PFSK-1 (cell line): ENCODE data around the gene HNRNPAB.

Experiments
- POLR2AphosphoS5 ChIP-seq: IDR thresholded peaks from 2 replicates; pipeline ENCODE4 v1.6.1; 2012; ENCODE audit warnings: low read depth, mild to moderate bottlenecking, control low read depth, low read length, moderate library complexity
- REST ChIP-seq, 2 experiments: IDR thresholded peaks; 2 replicates each; pipeline versions ENCODE4 v1.6.1 to v1.8.0; 2011 to 2012; ENCODE audit warnings: low read depth in 2 of 2, low read length in 2 of 2, control low read depth in 1 of 2, inconsistent platforms in 1 of 2, mild to moderate bottlenecking in 1 of 2, moderate library complexity in 1 of 2; ENCODE audit not compliant: insufficient read depth in 1 of 2
- SIN3A ChIP-seq: IDR thresholded peaks from 2 replicates; pipeline ENCODE4 v1.6.1; 2012; ENCODE audit warnings: mild to moderate bottlenecking, low read length, moderate library complexity, borderline replicate concordance; ENCODE audit not compliant: insufficient read depth
- TAF1 ChIP-seq: IDR thresholded peaks from 2 replicates; pipeline ENCODE4 v1.6.1; 2012; ENCODE audit warnings: low read length, control low read depth, borderline replicate concordance; ENCODE audit not compliant: insufficient read depth

- no peak for TF ChIP-seq REST (IDR thresholded peaks at IDR 0.05; ENCODE audit: insufficient read depth in 1 of 2, low read depth in 2 of 2, low read length in 2 of 2)
- no peak for TF ChIP-seq TAF1
- no peak for TF ChIP-seq SIN3A
- no peak for TF ChIP-seq POLR2AphosphoS5
Measured at GRCh38 chr5:178155065-178155464, 49.3 kb upstream of the HNRNPAB start.
